ENCODE measurements around the gene COPS3. TPM values are rescaled to one million over a fixed set of nuclear protein-coding genes. Genes with fewer than 3 reads are reported as not detected.
A peak's percentile ranks its signal among the peaks of the same experiment; 100 is the strongest.

COPS3 gene
- total RNA-seq (2014; rRNA removed; shearing (Covaris generic)), result 35.4 and 44.9 TPM in 2 replicates

GRCh38 chr17:17280613-17281549, at the start of gene COPS3:
TSS of gene COPS3 (minus strand) at chr17:17281246. CDS start at chr17:17281186, 60 bp downstream.
- peak; percentile 90 for DNase-seq (ENCODE audit: low spot score)

GRCh38 chr17:17328251-17328650, 47.2 kb upstream of the COPS3 start:
- DNase-seq (ENCODE audit: low spot score), result no peak

- DNase-seq (ENCODE audit: low spot score), result no peak
Observed at GRCh38 chr17:17326275-17326875, 45.3 kb upstream of the COPS3 start.

GRCh38 chr17:17325816-17326215, 44.8 kb upstream of the COPS3 start:
- DNase-seq (ENCODE audit: low spot score), result no peak

- DNase-seq (ENCODE audit: low spot score), result no peak
Observed at GRCh38 chr17:17325228-17325627, 44.2 kb upstream of the COPS3 start.

- no peak for DNase-seq (ENCODE audit: low spot score)
Observed at GRCh38 chr17:17324616-17325015, 43.6 kb upstream of the COPS3 start.

- no peak for DNase-seq (ENCODE audit: low spot score)
Observed at GRCh38 chr17:17322516-17323510, 41.8 kb upstream of the COPS3 start.

- DNase-seq (ENCODE audit: low spot score), result no peak
Observed at GRCh38 chr17:17321356-17322025, 40.4 kb upstream of the COPS3 start.

- no peak for DNase-seq (ENCODE audit: low spot score)
Observed at GRCh38 chr17:17320911-17321220, 39.8 kb upstream of the COPS3 start.

GRCh38 chr17:17320188-17320910, 39.3 kb upstream of the COPS3 start:
- no peak for DNase-seq (ENCODE audit: low spot score)

- no peak for DNase-seq (ENCODE audit: low spot score)
Observed at GRCh38 chr17:17315142-17315821, 34.2 kb upstream of the COPS3 start.

GRCh38 chr17:17314501-17315071, 33.5 kb upstream of the COPS3 start:
- DNase-seq (ENCODE audit: low spot score), result no peak

GRCh38 chr17:17313350-17313991, 32.4 kb upstream of the COPS3 start:
- DNase-seq (ENCODE audit: low spot score), result peak; percentile 56

- no peak for DNase-seq (ENCODE audit: low spot score)
Observed at GRCh38 chr17:17309356-17309755, 28.3 kb upstream of the COPS3 start.

GRCh38 chr17:17305281-17305801, 24.3 kb upstream of the COPS3 start:
- DNase-seq (ENCODE audit: low spot score), result no peak

GRCh38 chr17:17304521-17304985, 23.5 kb upstream of the COPS3 start:
- DNase-seq (ENCODE audit: low spot score), result no peak

- no peak for DNase-seq (ENCODE audit: low spot score)
Observed at GRCh38 chr17:17303847-17304490, 22.9 kb upstream of the COPS3 start.
